GM10266 (cell line): ENCODE results near the gene TMEM139.

Source experiments
- DNase-seq: peaks from one replicate; pipeline ENCODE4 v3.0.0; 2012; ENCODE audit errors: extremely low spot score
- TF ChIP-seq, protein P1 (sequence below): IDR thresholded peaks from 2 replicates; pipeline ENCODE4 v1.5.1; 2012; ENCODE audit warnings: mild to moderate bottlenecking, low read depth; ENCODE audit not compliant: control insufficient read depth, insufficient read depth; ENCODE audit errors: missing control alignments

Gene TMEM139

DNA sequence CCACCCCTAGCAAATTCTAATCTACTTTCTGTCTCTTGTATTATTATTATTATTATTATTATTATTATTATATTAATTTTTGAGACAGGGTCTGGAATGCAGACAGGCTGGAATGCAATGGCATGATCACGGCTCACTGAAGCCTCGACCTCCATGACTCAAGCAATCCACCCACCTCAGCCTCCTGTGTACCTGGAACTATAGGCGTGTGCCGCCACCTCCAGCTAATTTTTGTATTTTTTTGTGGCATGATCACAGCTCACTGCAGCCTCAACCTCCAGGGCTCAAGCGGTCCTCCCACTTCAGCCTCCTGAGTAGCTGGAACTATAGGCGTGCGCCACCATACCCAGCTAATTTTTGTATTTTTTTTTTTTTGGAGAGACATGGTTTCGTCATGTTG is 2.6 kb upstream of the TMEM139 start:
- TF ChIP-seq, protein P1, sequence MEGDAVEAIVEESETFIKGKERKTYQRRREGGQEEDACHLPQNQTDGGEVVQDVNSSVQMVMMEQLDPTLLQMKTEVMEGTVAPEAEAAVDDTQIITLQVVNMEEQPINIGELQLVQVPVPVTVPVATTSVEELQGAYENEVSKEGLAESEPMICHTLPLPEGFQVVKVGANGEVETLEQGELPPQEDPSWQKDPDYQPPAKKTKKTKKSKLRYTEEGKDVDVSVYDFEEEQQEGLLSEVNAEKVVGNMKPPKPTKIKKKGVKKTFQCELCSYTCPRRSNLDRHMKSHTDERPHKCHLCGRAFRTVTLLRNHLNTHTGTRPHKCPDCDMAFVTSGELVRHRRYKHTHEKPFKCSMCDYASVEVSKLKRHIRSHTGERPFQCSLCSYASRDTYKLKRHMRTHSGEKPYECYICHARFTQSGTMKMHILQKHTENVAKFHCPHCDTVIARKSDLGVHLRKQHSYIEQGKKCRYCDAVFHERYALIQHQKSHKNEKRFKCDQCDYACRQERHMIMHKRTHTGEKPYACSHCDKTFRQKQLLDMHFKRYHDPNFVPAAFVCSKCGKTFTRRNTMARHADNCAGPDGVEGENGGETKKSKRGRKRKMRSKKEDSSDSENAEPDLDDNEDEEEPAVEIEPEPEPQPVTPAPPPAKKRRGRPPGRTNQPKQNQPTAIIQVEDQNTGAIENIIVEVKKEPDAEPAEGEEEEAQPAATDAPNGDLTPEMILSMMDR, result no peak

DNA sequence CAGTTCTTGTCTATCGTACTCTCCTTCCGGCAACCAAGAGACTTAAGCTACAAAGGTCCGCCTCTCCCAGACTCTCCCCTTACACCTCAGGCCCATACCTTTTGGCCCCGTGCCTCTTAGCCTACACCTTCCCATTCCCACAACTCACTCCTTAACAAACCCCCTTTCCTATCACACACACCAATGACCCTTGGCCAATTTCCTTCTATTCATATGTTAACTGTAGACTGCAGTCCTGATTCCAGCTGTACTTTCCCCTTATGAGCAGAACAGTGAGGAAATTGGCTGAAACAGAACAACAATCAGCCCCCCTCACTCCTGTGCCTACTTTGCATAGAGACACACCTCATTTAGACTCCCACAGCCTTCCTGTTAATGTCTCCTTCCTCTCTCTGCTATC is 1.4 kb upstream of the TMEM139 start:
- no peak for DNase-seq
- TF ChIP-seq, protein P1, result no peak

More for the DNA sequence above, 2.6 kb upstream of the TMEM139 start:
- no peak for DNase-seq

DNA sequence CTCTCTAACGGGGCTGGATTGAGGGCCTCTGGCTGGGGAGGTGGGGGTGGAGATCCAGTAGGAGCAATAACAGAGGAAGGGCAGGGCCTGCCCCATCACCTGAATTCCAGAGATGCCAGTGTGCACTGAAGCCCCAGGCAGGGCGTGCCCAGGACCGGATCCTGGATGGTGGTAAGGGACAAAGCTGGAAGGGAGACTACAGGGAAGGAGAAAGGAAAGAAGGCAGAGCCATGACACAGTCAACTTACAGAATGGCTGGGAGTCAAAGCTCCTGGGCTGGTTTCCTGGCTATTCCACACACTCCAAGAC is 666 bp downstream of the TMEM139 start:
- TF ChIP-seq, protein P1, result no peak
- DNase-seq, result no peak

DNA sequence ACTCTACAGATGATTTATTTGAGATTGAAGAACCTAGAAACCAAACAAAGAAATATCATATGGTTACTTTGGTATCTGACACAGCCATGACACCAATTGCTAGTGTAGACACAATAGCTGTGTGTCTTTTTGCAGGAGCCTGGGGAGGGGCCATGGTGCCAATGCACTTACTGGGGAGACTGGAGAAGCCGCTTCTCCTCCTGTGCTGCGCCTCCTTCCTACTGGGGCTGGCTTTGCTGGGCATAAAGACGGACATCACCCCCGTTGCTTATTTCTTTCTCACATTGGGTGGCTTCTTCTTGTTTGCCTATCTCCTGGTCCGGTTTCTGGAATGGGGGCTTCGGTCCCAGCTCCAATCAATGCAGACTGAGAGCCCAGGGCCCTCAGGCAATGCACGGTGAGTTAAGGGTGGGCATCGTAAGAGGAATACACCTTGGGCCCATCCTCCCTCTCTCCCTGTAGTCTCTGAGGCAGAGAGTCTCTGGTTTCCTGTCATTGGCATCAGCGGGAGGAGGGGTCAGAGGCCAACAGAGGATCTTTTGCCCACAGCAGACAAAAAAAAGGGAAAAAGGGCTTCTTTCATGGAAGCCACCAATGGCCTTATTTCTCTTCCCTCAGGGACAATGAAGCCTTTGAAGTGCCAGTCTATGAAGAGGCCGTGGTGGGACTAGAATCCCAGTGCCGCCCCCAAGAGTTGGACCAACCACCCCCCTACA is 1.2 kb downstream of the TMEM139 start:
- TF ChIP-seq, protein P1, result no peak
- DNase-seq, result no peak

DNA sequence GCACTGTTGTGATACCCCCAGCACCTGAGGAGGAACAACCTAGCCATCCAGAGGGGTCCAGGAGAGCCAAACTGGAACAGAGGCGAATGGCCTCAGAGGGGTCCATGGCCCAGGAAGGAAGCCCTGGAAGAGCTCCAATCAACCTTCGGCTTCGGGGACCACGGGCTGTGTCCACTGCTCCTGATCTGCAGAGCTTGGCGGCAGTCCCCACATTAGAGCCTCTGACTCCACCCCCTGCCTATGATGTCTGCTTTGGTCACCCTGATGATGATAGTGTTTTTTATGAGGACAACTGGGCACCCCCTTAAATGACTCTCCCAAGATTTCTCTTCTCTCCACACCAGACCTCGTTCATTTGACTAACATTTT is 1.7 kb downstream of the TMEM139 start:
- no peak for DNase-seq
- TF ChIP-seq, protein P1, result no peak

DNA sequence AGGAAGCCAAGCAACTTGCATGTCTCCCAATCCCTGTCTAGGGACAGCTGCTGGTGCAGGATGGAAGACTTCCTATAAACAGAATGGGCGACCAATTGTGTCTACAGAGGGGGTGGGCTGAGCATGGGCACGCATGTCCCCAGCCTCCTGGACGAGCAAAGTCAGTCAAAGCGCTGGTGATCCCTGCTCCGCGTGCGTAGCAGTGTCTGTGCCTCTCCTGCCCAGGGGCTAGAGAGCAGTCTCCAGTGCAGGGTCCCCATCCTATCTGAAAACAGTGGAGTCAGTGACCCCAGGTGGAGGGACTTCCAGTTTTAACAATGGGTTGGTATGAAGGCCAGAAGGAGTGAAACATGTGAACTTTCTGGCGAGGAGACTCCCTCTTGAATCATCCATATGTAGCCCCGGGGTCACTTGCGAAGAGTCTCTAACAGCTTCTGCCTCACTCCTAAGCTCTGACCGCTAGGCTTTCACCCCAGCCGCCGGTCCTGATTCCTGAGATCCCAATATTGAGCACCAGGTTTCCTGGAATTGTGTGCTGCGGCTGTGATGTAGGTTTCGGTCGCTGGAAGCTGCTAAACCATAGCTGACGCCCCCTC is 2.7 kb downstream of the TMEM139 start:
- DNase-seq, result no peak
- TF ChIP-seq, protein P1, result no peak
